Hepatic stellate cell (primary cell): ENCODE measurements around the gene ERF.

Source experiments
- DNase-seq: peaks from one replicate; pipeline ENCODE4 v3.0.0; 2011; ENCODE audit warnings: low spot score

The ERF gene

DNA sequence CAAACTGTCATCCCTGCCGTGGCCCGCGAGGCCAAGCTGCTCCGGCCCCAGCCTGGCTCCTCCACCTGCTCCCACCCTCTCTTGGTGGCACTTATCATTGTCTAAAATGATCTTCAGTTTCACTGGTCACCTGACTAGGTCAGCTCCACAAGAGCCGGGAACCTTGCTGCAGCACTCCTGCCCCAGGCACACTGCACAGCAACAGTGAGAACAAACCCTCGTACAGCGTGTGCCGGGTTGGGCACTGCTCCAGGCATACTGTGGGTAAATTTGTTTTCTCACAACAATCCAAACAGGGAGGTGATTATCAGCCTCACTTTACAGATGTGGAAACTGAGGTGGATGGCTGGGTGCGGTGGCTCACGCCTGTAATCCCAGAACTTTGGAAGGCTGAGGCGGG, 46.3 kb downstream of the ERF start:
- DNase-seq = no peak

DNA sequence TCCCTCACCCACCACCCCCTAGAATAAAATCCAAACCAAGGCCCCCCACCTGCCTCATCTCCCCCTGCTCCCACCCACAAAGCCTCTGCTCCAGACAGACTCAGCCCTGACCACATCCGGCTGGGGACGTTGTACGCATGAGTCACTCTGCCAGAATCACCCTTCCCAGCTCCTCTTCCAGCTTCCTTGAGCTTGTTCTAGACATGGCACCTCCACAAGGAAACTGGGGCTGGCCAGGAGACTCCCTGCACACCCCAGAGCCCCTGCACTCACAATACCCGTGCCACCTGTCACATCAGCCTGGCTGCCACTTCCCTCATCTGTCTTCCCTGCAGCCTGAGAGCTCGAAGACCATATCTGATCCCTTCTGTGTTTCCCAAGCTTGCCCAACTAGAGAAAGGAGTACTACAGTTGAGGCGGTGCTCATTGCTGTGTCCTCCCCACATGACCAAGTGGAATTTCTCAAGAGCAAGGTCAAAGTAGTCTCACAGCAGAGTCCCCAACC, 47.1 kb downstream of the ERF start:
- peak; percentile 95 for DNase-seq

DNA sequence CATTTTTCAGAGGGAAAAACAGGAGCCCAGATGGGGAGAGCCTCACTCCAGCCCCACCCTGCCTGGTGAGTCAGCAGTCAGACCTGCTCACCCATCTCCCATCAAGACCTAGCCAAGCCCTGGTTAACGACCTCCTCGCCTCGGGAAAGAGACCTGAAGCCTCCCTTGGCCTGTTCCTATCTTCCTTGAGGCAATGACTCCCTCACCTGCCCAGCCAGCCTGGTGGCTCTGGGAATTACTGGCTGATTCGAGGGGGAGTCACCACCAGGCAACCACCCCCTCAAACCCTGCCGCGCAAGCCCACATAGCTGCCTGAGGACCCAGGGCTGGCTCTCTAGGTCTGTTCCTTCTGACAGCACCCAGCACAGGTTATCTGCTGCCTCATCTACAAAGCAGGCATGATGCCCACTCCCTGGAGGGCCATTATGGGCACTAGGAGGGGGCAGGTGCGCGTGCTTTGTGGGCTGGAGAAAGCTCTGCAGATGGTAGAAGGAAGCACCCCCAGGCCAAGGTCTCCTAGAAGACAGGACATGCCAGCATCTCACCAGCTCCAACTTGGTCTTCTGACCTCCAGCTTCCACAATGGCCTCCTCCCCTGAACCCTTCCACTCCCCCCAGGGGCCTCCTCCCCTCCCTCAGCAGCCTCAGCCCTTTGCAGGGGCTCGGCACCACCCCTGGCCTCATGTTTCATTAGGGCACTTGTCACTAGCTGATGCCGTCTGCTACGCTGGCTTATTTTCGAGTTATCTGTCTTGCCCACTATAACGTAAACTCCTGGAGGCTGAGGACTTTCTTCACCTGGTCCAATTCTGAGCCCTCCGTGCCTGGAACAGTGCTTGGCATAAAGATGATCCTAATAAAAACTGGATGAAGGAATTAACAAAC, 47.8 kb downstream of the ERF start:
- peak; percentile 75 for DNase-seq

DNA sequence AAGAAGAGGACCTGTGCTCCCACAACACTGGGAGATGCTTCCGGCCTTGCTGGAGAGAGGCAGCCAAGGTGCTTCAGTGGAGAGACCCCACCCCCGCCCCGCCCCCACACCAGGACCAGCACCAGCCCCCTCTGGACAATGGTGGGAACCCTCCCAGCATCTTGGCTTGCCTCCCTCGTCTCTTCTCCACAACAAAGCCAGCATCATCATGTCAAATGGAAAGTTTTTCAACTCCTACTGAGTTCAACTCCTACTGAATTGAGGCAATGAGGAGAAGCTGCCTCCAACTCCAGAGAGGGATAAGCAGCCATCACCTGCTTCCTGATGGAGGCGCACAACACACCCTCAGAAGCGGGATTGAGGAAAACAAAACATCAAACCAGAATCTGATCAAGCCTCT, 50.3 kb downstream of the ERF start:
- DNase-seq = no peak

DNA sequence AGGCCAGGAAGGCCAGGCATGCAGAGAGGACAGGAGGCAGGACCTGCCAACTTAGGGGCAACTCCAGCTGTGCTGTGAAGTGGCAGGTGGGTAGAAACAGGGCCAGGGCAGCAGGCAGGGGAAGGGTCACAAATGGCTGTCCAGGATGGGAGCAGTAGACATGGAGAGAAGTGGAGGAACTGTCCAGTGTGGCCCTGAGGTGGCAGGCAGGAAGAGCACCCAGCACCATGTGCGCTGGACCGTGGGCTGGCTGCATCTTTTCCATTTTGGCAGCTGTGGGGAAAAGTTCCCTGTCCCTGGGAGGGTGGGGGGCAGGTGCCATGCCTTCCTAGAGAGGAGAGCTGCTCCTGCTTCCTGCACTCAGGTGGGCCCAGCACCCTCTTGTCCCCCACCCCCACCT, 51.2 kb downstream of the ERF start:
- no peak for DNase-seq

DNA sequence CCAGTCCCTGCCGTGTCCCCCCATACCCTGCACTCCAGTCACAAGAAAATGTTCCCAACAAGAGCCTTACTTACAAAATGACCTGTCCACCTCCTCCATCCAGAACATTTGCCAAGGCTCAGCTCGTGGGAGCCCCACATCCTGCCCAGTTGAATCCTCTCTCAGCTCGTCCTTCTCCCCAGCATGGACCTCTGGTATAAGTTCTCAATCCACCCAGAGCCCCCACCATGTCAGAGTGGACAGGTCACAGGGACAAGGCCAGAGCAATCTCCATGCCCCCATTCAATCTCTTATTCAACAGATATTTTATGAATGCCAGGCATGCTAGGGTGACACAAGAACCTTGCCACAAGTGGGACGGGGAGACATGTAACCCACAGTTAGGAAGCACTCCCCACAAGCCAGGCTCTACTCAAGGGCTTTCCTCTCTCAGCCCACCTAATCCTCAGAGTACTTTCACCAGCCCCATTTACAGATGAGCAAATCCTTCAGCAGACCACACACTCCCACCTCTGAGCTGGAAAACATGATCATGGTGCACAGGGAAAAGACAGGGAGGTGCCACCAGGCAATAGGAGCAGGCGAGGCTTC, 52.5 kb downstream of the ERF start:
- DNase-seq = no peak

DNA sequence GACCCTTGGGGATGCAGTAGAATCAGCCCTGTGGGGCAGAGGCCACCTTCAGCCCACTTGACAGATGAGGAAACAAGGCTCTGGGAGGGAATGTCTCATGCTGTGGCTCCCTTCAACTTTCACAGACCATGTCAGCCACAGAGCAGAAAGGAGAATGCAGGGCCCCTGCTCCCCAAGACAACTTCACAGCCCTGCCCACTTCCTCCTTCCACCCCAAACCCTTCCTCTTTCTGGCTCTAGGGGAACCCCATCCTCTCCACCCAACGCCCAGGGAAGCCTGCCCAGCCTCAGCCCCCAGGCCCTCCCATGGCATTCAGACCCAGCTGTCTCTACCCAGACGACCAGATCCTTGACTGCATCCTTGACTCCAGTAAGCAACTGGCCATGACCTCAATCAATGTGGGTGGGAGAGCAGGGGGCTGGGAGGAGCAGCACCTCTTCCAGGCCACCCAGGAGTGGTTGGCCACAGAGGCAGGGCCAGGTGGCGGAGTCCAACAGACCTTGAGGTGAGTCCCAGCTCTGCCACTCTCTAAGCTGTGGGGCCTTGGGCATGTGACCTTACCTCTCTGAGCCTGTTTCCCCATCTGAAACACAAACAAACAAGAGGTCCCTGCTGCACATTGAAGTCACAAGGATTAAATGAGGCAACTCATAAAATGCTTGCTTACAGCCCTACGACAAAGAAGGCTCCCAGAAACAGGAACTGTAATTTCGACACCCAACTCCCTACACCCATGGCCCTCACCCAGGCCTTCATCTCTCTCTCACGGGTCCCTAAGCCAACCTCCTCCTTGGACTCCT, 53.2 kb downstream of the ERF start:
- no peak for DNase-seq

DNA sequence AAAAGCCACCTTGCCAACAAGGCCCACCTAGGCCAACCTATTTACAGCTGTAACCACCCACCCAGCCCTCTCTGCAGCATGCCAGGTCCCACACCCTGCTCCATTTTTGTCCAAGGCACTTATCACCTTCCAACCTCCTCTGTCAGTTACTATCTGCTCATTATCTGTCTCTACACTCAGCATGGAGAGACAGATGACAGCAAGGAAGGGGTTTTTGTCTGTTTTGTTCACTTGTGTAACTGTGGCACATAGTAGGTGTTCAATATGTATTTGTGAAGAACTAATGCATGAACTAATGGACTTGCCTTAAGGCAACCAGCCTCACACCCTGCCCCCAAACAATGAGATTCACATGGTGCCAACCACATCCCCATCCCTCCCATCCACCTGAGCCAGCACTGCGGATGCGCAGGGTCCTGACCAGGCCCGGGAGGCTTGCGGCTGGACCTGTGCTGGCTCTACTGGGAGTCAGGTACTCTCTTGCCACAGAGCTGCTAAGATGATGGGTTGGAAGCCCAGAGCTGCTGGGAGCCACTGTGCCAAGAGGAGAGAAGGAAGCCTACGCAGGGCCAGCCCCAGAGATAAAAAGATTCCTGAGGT, 54.7 kb downstream of the ERF start:
- DNase-seq = no peak

DNA sequence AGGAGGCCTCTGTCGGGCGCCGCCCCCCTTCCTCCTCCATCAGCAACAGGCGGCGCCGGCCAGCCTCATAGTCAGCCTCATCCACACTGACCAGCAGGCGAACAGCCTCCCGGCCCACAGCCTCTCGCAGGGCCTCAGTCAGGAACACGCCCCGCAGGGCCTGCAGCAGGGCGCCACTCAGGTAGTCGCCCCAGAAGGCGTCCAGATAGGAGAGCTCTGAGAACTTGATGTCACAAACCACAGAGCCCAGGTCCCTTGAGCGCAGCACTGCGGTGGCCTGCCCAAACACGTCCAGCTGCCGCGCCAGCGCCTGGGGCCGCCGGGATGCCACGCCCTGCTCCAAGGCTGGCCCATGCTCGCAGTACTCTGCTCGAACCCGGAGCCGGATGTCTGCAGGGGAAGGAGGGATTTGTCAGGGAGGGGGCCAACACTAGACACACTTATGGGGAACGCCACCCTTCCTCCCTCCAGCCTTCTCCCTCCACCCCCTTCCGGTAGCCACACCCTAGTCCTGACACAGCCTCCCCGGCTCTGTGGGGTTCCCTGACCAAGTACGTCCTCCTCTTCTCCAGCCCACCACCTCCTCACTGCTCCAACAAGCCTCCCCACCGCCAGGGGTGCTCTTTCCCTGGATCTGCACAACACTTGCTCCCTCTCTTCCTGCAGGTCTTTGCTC, 55.4 kb downstream of the ERF start:
- DNase-seq = no peak

DNA sequence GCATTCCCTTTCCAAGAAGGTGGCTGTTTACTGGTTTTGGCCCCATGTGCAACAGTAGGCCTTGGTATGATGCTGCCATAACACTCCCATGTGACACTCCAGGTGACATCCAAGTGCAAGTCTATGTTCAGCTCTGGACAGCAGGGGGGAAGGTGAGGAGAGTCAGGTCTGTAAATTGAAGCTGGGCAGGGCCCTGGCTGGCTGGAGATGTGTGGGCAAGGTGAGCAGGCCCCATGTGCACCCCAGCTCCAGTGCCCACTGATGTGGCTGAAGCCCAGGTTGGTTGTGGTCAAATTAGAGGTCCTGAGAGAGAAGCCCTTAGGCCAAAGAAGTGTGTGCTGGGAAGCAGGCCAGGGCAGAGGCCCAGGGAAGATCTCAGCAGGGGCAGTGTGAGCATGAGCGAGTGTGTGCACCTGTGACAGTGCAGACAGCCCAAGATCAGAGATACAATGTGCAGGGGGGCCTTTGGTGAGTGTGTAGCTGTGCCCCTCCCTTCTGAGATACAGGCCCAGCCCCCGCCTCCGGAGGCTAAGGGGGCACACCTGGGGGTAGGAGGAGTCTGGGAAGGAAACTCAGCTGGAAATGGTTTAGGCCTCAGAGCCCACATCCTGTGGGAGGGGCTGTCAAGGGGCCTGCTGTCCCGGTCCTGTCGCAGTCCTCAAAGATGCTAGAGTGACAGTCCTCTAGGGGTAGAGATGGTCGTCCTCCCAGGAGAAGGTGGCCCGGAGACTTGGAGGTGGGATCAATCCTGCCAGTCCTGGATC, 56.1 kb downstream of the ERF start:
- DNase-seq = no peak
